PC-3 (cell line): ENCODE measurements around the gene CYP27A1. TPM values are rescaled to one million over a fixed set of nuclear protein-coding genes. Genes with fewer than 3 reads are reported as not detected.

Experiments used
- ATAC-seq: fragments of 200-7000 bp; cut with Tn5 transposase; 2 replicates; pipeline ENCODE4 v1.9.1; 2020; ENCODE audit warnings: mild to moderate bottlenecking, moderate library complexity
- BruUV-seq: library from RNA; stranded (reverse); fragments of 400-500 nt; replicated peaks from 2 replicates; lab custom pipeline; 2021; lab: Mats Ljungman, UMichigan
- CTCF ChIA-PET: fragments of 300-600 bp; sonication (Branson Sonifier 250); formaldehyde crosslinking; loops from one replicate; lab custom pipeline; 2022; ENCODE audit warnings: antibody characterized with exemption; lab: Charles Lee
- POLR2A ChIA-PET: fragments of 300-600 bp; sonication (Branson Sonifier 250); formaldehyde crosslinking; loops from one replicate; lab custom pipeline; 2022; ENCODE audit warnings: antibody characterized with exemption; ENCODE audit not compliant: unreplicated experiment; lab: Charles Lee
- DNase-seq: peaks from one replicate; pipeline ENCODE4 v3.0.0-alpha.2; 2015
- H2AFZ ChIP-seq: fragments of 300-600 bp; sonication (generic); 2 replicates; pipeline ENCODE4 v1.6.0; 2016; ENCODE audit warnings: antibody characterized with exemption, low read length
- H3F3A ChIP-seq: fragments of 300-600 bp; sonication (generic); one replicate; pipeline ENCODE4 v1.6.0; 2017; ENCODE audit warnings: antibody characterized with exemption, low read length, control low read depth, mild to moderate bottlenecking; ENCODE audit not compliant: unreplicated experiment
- H3K27ac ChIP-seq: fragments of 300-600 bp; sonication (generic); 2 replicates; pipeline ENCODE4 v1.5.1; 2016; ENCODE audit warnings: mild to moderate bottlenecking, low read length
- H3K27me3 ChIP-seq: fragments of 300-600 bp; sonication (generic); 2 replicates; pipeline ENCODE4 v1.6.1; 2016; ENCODE audit warnings: low read length, mixed read lengths
- H3K36me3 ChIP-seq: fragments of 300-600 bp; sonication (generic); 2 replicates; pipeline ENCODE4 v1.6.1; 2016; ENCODE audit warnings: low read depth, mixed run types, low read length, mixed read lengths
- H3K4me1 ChIP-seq: fragments of 300-600 bp; sonication (generic); 2 replicates; pipeline ENCODE4 v1.5.1; 2016; ENCODE audit warnings: low read length; ENCODE audit not compliant: insufficient read depth
- H3K4me2 ChIP-seq: fragments of 300-600 bp; sonication (generic); 2 replicates; pipeline ENCODE4 v1.6.0; 2016; ENCODE audit warnings: low read length
- H3K4me3 ChIP-seq: fragments of 300-600 bp; sonication (generic); 2 replicates; pipeline ENCODE4 v1.5.1; 2016; ENCODE audit warnings: mild to moderate bottlenecking, low read length, mixed read lengths
- H3K79me2 ChIP-seq: fragments of 300-600 bp; sonication (generic); 2 replicates; pipeline ENCODE4 v1.6.1; 2017; ENCODE audit warnings: low read length, mixed read lengths
- H3K9ac ChIP-seq: fragments of 300-600 bp; sonication (generic); 2 replicates; pipeline ENCODE4 v1.6.0; 2016; ENCODE audit warnings: mild to moderate bottlenecking, low read length
- H3K9me2 ChIP-seq: fragments of 300-600 bp; sonication (generic); replicated peaks from 2 replicates; pipeline ENCODE4 v1.6.1; 2016; ENCODE audit warnings: mixed run types, low read length, mixed read lengths
- H3K9me3 ChIP-seq: fragments of 300-600 bp; sonication (generic); 2 replicates; pipeline ENCODE4 v1.6.1; 2016; ENCODE audit warnings: low read length, mixed read lengths
- H4K20me1 ChIP-seq: fragments of 300-600 bp; sonication (generic); 2 replicates; pipeline ENCODE4 v1.6.1; 2016; ENCODE audit warnings: low read length, mixed read lengths
- CTCF ChIP-seq: fragments of 300-600 bp; sonication (generic); conservative IDR thresholded peaks from 2 replicates; pipeline ENCODE4 v1.5.1; 2017; ENCODE audit warnings: antibody characterized with exemption, low read depth, mild to moderate bottlenecking, low read length
- EZH2 ChIP-seq: fragments of 300-600 bp; sonication (generic); IDR thresholded peaks from one replicate; pipeline ENCODE4 v1.6.1; 2017; ENCODE audit warnings: antibody characterized with exemption, mild to moderate bottlenecking, low read length; ENCODE audit not compliant: unreplicated experiment
- EZH2phosphoT487 ChIP-seq: fragments of 300-600 bp; sonication (generic); IDR thresholded peaks from 2 replicates; pipeline ENCODE4 v1.6.1; 2018; ENCODE audit warnings: mild to moderate bottlenecking, antibody characterized with exemption, low read length, borderline replicate concordance
- intact Hi-C: fragments of 100-400 bp; cut with micrococcal nuclease; formaldehyde crosslinking; loops from 2 replicates; pipeline ENCODE4 v1.9.0; 2023
- total RNA-seq: library from RNA; depleted of rRNA; stranded (reverse); fragments of >200 nt; gene quantifications from 2 replicates; pipeline ENCODE4 v1.2.3, GENCODE V29; 2014

Gene CYP27A1
- total RNA-seq, 1 experiment from 2014 or later: 6.0 TPM

- DNase-seq: peak; percentile 42
- peaks cover 10% of the 10 kb centered on the region for H3K4me1 ChIP-seq
- no peaks in the 10 kb centered on the region for H3F3A ChIP-seq
- BruUV-seq: no TSS peak
- H3K4me2 ChIP-seq: no peak overlapping the region
- H4K20me1 ChIP-seq: no peaks in the 10 kb centered on the region
- H3K27me3 ChIP-seq: peaks cover 6% of the 10 kb centered on the region
- no peaks in the 10 kb centered on the region for H3K9me3 ChIP-seq
- H3K9me2 ChIP-seq: no peaks in the 10 kb centered on the region
- intact Hi-C loops: loop anchor here (2.0 kb wide), 1 partner anchor 45 kb away; no protein-coding TSS in a partner anchor
- H3K36me3 ChIP-seq: no peaks in the 10 kb centered on the region
- TF ChIP-seq EZH2: no peak
- TF ChIP-seq CTCF: no peak
- H3K9ac ChIP-seq: no peak overlapping the region
- H2AFZ ChIP-seq: peak overlapping the region; percentile 11; the same call in 1 of the 2 replicates
- no peak overlapping the region for H3K27ac ChIP-seq
- no peaks in the 10 kb centered on the region for H3K79me2 ChIP-seq
- CTCF ChIA-PET: interaction anchor here (0.8 to 1.1 kb wide), 2 partner anchors 44 to 45 kb away, joined by 3 to 6 read pairs; no protein-coding TSS in a partner anchor
- no peak overlapping the region for H3K4me3 ChIP-seq
- POLR2A ChIA-PET: no interaction called here
- peak; percentile 73 for ATAC-seq
Observed at GRCh38 chr2:218853766-218854165, 71.8 kb downstream of the CYP27A1 start.

- Histone ChIP-seq H3K27me3 (peaks cover 14% of the 10 kb centered on the region), H3K27ac (no peak overlapping the region), H3K9ac (no peak overlapping the region), H3K9me2 (no peaks in the 10 kb centered on the region), H3F3A (no peaks in the 10 kb centered on the region), H3K4me2 (no peak overlapping the region), H3K9me3 (no peaks in the 10 kb centered on the region), H2AFZ (no peak overlapping the region), H3K4me1 (peaks cover 5% of the 10 kb centered on the region; the same call in 1 of the 2 replicates), H3K36me3 (no peaks in the 10 kb centered on the region), H3K4me3 (no peak overlapping the region), H3K79me2 (no peaks in the 10 kb centered on the region), H4K20me1 (no peaks in the 10 kb centered on the region)
- DNase-seq: no peak
- CTCF ChIA-PET: no interaction called here
- intact Hi-C loops: no loop called here
- TF ChIP-seq CTCF: no peak
- TF ChIP-seq EZH2phosphoT487: no peak
- no peak for TF ChIP-seq EZH2
- ATAC-seq: no peak
- POLR2A ChIA-PET: no interaction called here
- no TSS peak for BruUV-seq
Observed at GRCh38 chr2:218854860-218855259, 72.9 kb downstream of the CYP27A1 start.

GRCh38 chr2:218855305-218856166 lies 73.6 kb downstream of the CYP27A1 start:
- CTCF ChIA-PET: no interaction called here
- no peak for DNase-seq
- no peaks in the 10 kb centered on the region for H4K20me1 ChIP-seq
- H3K4me2 ChIP-seq: no peak overlapping the region
- H2AFZ ChIP-seq: no peak overlapping the region
- intact Hi-C loops: no loop called here
- H3K79me2 ChIP-seq: no peaks in the 10 kb centered on the region
- H3F3A ChIP-seq: no peaks in the 10 kb centered on the region
- H3K9me2 ChIP-seq: no peaks in the 10 kb centered on the region
- POLR2A ChIA-PET: no interaction called here
- peaks cover 21% of the 10 kb centered on the region for H3K27me3 ChIP-seq
- no TSS peak for BruUV-seq
- no peak overlapping the region for H3K4me3 ChIP-seq
- no peak overlapping the region for H3K9ac ChIP-seq
- no peaks in the 10 kb centered on the region for H3K9me3 ChIP-seq
- ATAC-seq: no peak
- H3K36me3 ChIP-seq: no peaks in the 10 kb centered on the region
- H3K4me1 ChIP-seq: peaks cover 5% of the 10 kb centered on the region; the same call in 1 of the 2 replicates
- no peak overlapping the region for H3K27ac ChIP-seq
- TF ChIP-seq CTCF (no peak), EZH2phosphoT487 (no peak), EZH2 (no peak)
